HG03060 (cell line): ENCODE data around the gene BMP15.

Source experiments
- ATAC-seq: cut with Tn5 transposase; IDR thresholded peaks from one replicate; pipeline ENCODE4 v1.9.1; 2021; ENCODE audit warnings: low read depth, moderate number of reproducible peaks; ENCODE audit not compliant: unreplicated experiment

BMP15 gene

DNA sequence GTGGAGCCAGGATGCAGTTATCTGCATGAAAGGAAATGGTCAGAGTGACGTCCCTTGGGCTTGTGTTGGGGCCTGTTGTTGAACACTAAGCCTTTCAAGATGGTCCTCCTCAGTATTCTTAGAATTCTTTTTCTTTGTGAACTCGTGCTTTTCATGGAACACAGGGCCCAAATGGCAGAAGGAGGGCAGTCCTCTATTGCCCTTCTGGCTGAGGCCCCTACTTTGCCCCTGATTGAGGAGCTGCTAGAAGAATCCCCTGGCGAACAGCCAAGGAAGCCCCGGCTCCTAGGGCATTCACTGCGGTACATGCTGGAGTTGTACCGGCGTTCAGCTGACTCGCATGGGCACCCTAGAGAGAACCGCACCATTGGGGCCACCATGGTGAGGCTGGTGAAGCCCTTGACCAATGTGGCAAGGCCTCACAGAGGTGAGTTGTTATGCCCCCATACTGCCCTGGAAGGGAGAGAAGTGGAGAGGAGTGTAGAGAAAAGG lies at the start of gene BMP15:
BMP15 (plus strand) TSS at position 51 of the 492 bp plus-strand sequence; CDS start at position 100, 49 bp downstream.
- ATAC-seq = no peak

DNA sequence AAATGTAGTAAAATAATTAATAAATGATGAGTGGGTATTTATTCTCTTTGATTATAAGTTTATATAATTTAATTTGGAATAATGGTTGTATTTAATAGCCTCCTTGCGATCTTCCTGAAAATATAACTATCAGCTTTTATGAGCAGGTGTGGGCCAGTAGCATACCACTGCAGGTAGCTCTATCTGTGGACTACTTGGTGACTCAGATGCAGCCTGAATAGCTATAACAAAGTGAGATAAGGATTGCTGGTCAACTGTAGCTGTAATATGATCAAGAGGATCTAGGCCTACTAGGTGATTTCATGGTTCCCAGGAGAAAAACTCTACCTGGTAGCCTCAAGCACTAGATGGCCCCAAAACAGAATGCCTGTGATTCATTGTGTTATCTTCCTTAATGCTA lies 47.1 kb upstream of the BMP15 start:
- no peak for ATAC-seq

DNA sequence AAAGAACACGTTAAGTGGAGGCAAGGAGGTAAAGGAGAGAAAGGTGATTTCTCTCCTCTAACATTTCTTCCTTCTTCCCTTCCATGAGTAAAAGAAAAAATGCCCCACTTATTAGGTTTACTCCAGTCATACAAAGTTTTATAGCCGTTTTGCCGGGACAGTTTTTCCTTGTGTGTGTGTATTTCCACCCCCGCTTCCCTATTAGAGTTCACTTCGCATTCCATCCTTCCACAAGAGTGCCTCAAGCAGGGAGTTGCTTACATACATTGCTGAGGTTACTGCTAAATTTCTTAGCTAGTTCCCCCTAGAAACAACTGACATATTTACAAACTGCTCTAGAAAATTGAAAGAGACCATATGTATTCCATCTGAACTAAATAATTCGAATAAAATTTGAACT lies 45.2 kb upstream of the BMP15 start:
- ATAC-seq = no peak

DNA sequence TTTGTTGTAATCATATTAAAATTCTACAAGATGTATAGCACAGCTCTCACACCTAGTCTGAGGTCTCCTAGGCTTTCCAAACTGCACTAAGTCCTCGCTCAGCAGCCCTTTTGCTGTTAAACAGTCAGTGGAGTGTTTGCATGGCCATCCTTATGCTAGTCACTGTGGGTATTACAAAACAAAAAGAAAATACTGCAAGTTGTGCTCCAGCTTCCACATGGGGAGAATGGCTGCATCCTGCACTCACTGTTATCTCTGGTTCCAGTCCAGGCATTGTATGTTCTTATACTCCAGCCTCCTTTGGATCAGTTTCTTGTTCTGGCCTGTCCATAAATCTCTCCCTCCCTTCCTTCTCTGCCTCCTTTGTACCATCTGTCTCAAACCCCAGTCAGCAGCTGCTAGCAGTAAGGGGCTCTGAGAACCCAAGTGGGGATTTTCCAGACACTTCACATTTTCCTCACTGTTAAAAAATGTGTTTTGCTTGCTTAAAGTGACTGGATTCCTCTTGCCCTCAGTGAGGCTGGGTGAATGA lies 38.5 kb upstream of the BMP15 start:
- no peak for ATAC-seq

DNA sequence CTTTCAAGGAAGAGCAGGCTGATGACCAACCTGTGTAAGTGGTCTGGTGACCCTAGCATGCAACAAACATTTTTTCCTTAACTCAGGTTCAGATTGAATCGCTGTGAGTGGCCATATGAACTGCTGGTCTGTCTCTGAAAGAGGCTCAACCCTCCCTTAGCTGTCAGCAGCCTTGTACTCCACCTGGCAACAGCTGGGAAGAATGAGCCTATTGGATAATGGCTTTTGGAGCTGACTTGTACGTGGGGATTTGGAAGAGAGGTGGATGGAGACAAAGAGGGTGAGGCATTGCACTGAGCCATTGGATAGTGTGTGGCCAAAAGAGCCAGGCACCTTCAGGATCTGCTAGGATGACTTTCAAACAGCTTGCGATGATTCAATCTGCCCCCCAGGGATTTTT lies 35.7 kb upstream of the BMP15 start:
- ATAC-seq = no peak

DNA sequence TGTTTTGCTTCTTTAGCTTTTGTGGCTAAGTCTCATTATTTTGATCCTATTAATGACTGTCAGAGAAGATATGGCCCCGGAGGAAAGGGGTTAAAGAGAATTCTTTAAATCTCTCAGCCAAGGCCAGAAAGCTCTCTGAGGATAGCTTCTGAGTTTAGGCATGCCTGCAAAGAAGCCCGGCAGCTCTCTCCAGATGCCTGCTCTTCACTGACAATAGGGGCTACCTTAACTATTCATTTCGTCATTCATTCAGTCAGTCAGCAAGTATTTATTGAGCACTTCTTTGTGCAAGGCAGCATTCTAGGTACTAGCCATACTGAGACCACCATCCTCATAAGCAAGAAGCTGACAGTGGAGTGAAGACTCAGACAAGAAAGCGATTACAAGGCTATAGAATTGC lies 34.0 kb upstream of the BMP15 start:
- no peak for ATAC-seq

DNA sequence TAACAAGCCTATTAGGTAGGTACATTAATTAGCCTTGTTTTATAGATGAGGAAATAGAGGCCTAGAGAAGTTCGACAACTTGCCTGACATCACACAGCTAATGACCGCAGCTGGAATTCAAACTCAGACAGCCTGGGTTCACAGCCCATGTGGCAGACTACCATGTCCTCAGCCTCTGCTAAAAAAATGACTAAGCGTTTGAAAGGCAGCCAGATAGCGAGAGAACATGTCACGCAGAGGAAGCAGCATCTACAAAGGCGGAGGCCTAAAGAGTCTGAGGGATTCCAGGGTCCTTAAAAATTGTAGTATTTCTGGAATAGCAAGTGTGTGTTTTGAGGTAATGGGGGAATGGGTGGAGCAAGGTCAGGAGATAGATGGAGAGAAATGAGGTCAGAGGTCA lies 33.2 kb upstream of the BMP15 start:
- no peak for ATAC-seq

DNA sequence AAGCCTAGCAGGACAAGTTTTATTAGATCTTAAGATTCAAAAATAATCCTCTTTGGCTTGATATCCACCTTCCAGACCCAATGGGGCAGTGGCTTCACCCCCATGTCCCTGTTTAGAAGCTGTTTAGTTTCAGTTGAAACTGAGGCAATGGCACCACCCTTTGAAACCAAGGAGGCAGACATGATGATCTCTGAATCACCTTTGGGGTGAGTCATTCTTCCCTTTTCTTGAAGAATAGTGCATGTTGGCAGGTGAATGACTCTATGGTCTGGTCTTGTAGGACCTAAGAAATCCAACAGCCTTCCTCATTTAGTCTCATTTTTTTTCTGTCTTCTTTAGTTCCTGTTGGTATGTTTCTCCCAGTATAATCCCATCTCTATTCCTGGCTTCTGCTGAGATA lies 29.5 kb upstream of the BMP15 start:
- ATAC-seq = no peak

DNA sequence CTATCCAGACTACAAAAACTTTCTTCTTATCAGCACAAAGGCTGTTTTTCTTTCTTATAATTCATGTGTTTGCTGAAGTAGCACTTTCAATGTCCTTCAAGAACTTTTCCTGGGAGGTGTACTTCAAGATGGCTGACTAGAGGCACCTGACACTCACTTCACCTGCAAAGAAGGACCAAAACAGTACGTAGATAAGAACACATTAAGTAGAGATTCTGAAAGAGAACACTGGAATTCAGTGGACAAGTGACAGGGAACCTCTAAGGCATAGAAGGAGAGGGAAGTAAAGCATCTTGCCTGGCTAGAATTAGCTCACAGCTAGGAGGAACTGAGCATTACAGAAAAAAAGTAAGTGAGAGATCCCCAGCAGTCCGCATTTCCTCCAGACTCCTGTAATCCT lies 21.7 kb upstream of the BMP15 start:
- no peak for ATAC-seq

DNA sequence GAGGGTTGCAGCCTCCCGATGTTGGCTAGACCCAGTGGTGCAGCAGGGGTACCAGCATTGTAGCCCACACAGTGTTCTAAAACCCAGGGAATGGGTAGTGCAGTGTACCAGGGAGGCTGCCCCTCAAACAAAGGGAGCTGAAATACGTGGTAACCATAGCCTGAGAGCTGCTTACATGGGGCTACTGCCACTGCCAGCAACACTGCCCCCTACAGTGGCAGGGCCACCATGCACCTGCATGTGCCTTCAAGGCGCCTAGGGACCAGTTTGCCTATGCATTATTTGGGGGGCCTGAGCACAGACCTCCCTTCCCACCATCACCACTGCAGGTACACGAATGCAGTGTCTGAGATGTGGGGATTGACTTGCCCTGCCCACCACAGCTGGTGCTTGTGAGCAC lies 21.0 kb upstream of the BMP15 start:
- ATAC-seq = no peak

DNA sequence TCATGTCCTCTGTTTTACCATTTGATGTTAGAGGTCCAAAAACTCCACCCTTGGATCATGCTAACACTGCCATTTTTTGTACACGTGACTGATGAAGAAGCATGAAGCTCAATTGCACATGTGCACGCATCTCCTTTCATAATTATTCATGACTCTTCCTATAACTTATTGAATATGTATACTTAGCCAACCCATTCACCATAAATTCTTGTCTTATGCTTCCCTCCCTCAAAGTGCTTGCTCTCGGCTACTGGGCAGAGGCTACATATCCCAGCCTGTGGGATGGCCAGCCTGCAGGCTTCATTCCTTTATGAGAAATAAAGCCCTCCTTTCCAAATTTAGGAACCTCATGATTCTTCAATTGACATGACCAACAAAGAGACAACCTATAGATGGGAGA lies 17.5 kb upstream of the BMP15 start:
- no peak for ATAC-seq

DNA sequence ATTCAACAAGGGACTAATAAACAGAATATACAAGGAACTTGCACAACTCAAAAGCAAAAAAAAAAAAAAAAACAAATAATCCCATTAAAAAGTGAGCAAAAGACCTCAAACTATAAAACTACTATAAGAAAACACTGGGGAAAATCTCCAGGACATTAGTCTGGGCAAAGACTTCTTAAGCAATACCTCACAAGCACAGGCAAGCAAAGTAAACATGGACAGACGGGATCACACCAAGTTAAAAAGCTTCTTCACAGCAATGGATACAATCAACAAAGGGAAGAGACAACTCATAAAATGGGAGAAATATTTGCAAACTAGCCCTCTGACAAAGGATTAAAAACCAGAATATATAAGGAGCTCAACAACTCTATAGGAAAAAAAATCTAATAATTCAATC lies 17.1 kb upstream of the BMP15 start:
- ATAC-seq = no peak

DNA sequence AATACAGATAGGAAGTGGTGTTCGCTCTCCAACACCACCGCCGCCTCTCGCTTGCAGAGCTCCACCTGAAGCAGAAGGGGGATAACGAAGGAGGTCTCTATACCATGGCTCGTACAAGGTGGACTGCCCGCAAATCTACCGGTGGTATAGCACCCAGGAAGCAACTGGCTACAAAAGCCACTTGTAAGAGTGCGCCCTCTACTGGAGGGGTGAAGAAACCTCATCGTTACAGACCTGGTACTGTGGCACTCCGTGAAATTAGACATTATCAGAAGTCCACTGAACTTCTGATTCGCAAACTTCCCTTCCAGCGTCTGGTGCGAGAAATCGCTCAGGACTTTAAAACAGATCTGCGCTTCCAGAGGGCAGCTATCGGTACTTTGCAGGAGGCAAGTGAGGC lies 5.2 kb upstream of the BMP15 start:
- no peak for ATAC-seq

DNA sequence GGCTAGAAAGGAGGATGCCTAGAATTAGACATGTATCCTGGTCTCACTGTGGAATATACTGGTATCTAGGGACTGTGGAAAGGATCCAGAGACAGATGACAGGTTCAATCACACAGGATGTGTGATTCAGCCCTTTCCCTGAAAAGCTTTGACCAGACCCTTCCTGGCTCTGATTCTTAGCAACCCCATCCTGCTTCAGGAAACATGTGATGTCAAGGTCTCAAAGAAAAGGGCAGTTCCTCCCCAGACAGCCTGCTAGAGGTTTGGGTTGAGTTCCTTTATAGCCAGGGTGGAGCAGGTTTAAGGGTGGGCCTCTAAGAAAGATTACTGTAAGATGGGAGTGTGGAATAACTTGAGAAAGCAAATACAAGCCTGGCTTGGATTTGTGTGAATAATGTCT lies 3.0 kb downstream of the BMP15 start:
- no peak for ATAC-seq

DNA sequence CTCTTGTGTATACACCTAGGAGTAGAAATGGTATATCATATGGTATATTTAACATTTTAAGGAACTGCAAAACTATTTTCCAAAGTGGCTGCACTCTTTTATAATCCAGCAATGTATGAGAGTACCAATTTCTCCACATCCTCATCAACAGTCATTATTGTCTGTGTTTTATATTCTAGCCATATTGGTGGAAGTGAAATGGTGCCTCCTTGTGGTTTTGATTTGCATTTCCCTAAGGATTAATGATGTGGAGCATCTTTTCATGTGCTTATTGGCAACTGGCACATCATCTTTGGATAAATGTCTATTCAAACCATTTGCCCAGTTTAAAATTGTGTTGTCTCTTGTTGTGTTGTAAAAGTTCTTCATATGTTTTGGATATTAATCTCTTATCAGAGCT lies 9.6 kb downstream of the BMP15 start:
- ATAC-seq = no peak

DNA sequence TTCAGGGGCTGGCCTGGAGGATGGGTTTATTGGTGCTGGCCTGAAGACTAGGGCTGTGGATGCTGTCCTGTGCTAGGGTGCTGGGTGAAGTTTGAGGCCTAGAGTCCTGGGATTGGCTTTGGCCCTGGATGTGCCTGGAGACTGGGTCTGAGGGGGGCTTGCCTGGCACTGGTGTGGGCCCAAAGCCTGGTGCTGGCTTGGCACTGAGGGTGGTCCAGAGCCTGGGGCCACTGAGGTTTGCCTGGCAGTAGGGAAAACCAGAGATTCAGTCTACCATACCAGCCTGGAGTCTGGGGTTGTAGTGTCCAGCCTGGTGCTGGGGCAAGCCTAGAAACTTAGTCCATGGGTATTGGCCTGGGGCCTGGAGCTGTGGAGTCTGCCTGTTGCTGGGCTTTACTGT lies 16.6 kb downstream of the BMP15 start:
- ATAC-seq = no peak

DNA sequence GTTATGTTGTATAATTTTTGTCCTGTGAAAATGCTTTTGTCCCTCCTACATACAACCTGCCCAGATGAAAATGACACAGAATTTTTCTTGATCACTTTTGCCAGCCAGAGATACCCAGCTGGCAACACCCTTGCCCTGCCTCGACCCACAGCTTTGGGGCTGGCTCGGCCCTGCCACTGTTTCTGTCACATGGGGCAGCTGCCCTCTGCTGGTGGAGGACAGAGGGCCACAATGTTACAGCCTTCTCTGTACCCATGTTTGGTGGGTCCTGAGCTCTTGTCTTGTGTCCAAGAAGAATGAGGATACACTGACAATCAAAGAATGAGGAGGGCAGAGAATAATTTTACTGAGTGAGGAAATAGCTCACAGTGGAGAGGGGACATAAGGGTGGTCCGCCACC lies 31.1 kb downstream of the BMP15 start:
- no peak for ATAC-seq

DNA sequence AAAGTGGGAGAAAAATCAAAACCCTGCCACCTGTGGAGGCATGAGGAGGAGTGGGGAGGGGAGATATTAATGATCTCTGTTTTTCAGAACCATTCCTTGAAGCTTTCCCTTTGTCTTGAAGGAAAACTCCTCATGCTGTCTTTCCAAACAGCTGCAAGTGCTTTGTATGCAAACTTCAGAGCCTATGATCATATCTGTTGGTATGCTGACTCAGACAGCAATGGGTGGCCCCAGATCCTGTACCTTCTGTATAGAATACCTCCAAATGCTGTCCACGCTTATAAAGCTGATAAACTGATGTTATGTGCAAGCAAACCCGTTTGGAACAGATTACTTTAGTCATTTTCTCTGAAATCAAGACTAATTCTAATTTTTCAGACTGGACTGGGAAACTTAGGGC lies 31.9 kb downstream of the BMP15 start:
- no peak for ATAC-seq

DNA sequence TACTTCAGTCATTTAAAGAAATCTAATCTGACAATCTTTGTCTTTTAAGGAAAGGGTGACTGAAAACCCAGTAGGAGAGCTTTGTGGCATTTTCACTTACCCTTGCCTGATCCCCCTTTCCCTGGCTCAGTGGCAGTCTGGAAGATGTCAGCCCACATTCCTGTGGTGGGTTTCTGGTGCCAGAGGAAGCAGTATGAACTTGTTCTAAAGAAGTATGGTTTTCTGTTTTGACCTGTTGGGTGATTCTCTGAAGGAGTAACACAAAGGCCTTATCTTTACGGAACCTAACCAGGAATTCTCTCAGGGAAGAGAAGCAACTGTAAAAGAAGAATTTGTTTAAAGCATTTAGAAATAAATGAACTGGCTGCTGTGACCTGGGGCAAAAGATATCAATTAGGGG lies 41.9 kb downstream of the BMP15 start:
- ATAC-seq = no peak

DNA sequence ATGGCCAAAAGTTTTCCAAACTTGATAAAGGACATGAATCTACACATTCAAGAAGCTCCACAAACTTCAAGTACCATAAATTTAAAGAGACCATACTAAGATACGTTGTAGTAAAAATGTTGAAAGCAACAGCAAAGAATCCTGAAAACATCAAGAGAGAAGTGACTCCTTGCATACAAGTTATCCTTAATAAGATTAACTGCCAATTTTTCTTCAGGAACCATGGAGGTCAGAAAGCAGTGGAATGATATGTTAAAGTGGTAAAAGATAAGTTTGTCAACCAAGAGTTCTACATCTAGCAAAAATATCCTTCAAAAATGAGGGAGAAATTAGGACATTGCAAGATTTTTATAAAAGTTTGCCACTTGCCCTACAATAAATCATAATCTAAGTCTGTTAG lies 43.3 kb downstream of the BMP15 start:
- no peak for ATAC-seq

DNA sequence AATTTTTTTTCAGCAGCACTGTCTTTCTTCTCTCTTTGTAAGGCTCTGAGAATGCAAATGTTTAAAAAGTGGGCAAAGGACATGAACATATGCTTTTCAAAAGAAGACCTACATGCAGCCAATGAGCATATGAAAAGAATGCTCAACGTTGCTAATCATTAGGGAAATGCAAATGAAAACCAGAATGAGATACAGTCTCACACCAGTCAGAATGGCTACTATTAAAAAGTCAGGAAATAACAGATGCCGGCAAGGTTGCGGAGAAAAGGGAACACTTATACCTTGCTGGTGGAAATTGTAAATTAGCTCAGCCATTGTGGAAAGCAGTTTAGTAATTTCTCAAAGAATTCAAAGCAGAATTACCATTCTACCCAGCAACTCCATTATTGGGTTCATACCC lies 51.6 kb downstream of the BMP15 start:
- ATAC-seq = no peak

DNA sequence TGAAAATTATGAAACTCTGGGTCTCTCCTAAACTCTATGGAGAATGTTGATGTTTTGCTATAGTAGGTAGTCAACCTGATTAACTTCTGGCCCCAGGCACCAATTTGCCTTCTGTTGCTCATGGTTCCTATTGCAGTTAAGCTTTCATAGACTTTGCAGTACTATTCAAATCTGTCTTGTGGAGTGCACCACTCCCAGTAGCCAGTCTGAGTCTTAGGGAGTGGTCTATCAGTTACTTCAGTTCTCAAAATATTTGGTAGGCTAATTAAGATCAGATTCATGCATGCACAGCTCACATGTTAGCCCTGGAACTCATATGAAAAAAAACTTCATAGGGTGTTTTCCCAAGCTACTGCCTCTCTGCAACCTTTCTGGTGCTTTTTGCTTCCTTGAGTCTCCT lies 53.3 kb downstream of the BMP15 start:
- ATAC-seq = no peak
